Progenitor cell of endocrine pancreas (in vitro differentiated cells): ENCODE results near the gene COL23A1. TPM values are rescaled to one million over a fixed set of nuclear protein-coding genes. Genes with fewer than 3 reads are reported as not detected.

Source experiments
- DNase-seq: peaks from one replicate; pipeline ENCODE4 v3.0.0; 2021; ENCODE audit warnings: low spot score; ENCODE audit not compliant: unreplicated experiment
- H3K27ac Mint-ChIP-seq: 2 replicates; pipeline ENCODE4 v1.8.0; 2021; ENCODE audit warnings: mild to moderate bottlenecking, moderate library complexity, mixed read lengths
- H3K27me3 Mint-ChIP-seq: 2 replicates; pipeline ENCODE4 v1.8.0; 2021; ENCODE audit warnings: mixed read lengths
- H3K36me3 Mint-ChIP-seq: 2 replicates; pipeline ENCODE4 v1.8.0; 2022; ENCODE audit warnings: mixed read lengths; ENCODE audit not compliant: insufficient read depth
- H3K4me1 Mint-ChIP-seq: 2 replicates; pipeline ENCODE4 v1.8.0; 2021; ENCODE audit warnings: low read depth, mixed read lengths
- H3K4me3 Mint-ChIP-seq: 2 replicates; pipeline ENCODE4 v1.8.0; 2021; ENCODE audit warnings: low read depth, mild to moderate bottlenecking, moderate library complexity, mixed read lengths
- H3K9me3 Mint-ChIP-seq: 2 replicates; pipeline ENCODE4 v1.8.0; 2021; ENCODE audit warnings: low read depth, mixed read lengths
- CTCF ChIP-seq: fragments of 200-600 bp; sonication (generic); IDR thresholded peaks from one replicate; pipeline ENCODE4 v1.5.0; 2021; ENCODE audit warnings: antibody characterized with exemption, mild to moderate bottlenecking; ENCODE audit not compliant: unreplicated experiment
- total RNA-seq: library from RNA; stranded (reverse); gene quantifications from 2 replicates; pipeline ENCODE4 v1.2.1, GENCODE V29; 2021

The COL23A1 gene
- total RNA-seq, 1 donor from 2014 or later, result 0.36 TPM

- H3K4me1 Mint-ChIP-seq, result no peaks in the 10 kb centered on the region
- H3K27me3 Mint-ChIP-seq, result peaks cover 9% of the 10 kb centered on the region
- no peak overlapping the region for H3K4me3 Mint-ChIP-seq
- H3K27ac Mint-ChIP-seq, result no peak overlapping the region
- no peak for TF ChIP-seq CTCF
- H3K9me3 Mint-ChIP-seq, result peaks cover 16% of the 10 kb centered on the region
- DNase-seq, result no peak
- H3K36me3 Mint-ChIP-seq, result no peaks in the 10 kb centered on the region
Measured at GRCh38 chr5:178411083-178411482, 179.1 kb downstream of the COL23A1 start.

- H3K27ac Mint-ChIP-seq, result no peak overlapping the region
- peaks cover 3% of the 10 kb centered on the region for H3K4me1 Mint-ChIP-seq
- H3K9me3 Mint-ChIP-seq, result peaks cover 16% of the 10 kb centered on the region
- DNase-seq, result no peak
- no peak for TF ChIP-seq CTCF
- H3K27me3 Mint-ChIP-seq, result peaks cover 5% of the 10 kb centered on the region
- H3K4me3 Mint-ChIP-seq, result no peak overlapping the region
- H3K36me3 Mint-ChIP-seq, result no peaks in the 10 kb centered on the region
Measured at GRCh38 chr5:178407646-178408045, 182.5 kb downstream of the COL23A1 start.

DNA sequence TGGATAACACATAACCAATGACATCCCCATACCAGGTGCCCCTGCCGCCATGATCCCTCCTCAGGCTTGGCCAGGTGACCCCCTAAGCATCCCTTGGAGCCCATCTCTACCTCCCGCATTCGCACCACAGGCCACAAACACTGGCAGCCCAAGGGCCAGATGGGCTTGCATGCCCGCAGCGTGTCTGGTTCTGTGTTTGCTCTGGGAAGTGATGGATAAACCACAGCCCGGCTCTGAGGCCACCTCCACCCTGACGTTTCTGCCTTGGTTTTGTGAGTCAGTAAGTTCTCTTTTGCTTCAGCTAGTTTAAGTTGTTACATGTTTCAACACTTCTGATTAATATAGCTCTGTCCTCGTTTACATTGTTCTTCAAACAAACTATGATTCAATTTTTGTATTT lies 185.2 kb downstream of the COL23A1 start:
- Mint-ChIP-seq H3K27me3 (peaks cover 2% of the 10 kb centered on the region), H3K4me3 (no peak overlapping the region), H3K27ac (no peak overlapping the region), H3K4me1 (peaks cover 3% of the 10 kb centered on the region), H3K36me3 (no peaks in the 10 kb centered on the region), H3K9me3 (peaks cover 14% of the 10 kb centered on the region)
- TF ChIP-seq CTCF, result no peak
- no peak for DNase-seq

- Mint-ChIP-seq H3K4me3 (no peak overlapping the region), H3K27me3 (peaks cover 2% of the 10 kb centered on the region), H3K36me3 (no peaks in the 10 kb centered on the region), H3K4me1 (peaks cover 7% of the 10 kb centered on the region), H3K9me3 (peaks cover 13% of the 10 kb centered on the region), H3K27ac (no peak overlapping the region)
- TF ChIP-seq CTCF, result no peak
- DNase-seq, result no peak
Measured at GRCh38 chr5:178403956-178404600, 186.1 kb downstream of the COL23A1 start.

DNA sequence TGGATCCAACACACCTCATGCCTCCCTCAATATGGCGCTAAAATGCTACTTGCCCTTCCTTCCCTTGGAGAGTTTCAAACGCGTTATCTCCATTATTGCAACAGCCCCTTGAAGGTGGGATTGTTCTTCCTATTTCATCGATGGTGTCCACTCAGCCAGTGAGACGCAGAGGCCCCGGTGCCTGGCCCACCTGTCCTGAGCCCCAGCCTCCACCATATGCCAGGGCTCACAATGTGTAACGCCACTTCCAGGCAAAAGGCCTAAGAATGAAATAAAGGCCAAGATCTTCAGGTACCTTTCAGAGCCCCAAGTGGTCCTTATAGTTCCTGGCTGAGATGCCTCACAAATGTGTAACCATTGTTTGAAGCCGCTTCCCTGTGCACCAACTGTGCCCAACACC lies 186.8 kb downstream of the COL23A1 start:
- TF ChIP-seq CTCF, result no peak
- H3K4me1 Mint-ChIP-seq, result peaks cover 9% of the 10 kb centered on the region
- no peak overlapping the region for H3K27ac Mint-ChIP-seq
- no peaks in the 10 kb centered on the region for H3K36me3 Mint-ChIP-seq
- no peak overlapping the region for H3K4me3 Mint-ChIP-seq
- no peak for DNase-seq
- H3K9me3 Mint-ChIP-seq, result peaks cover 13% of the 10 kb centered on the region
- peaks cover 2% of the 10 kb centered on the region for H3K27me3 Mint-ChIP-seq
